Cardiac septum (tissue), 1 donor: ENCODE measurements around the gene NUDCD2. TPM values are rescaled to one million over a fixed set of nuclear protein-coding genes. Genes with fewer than 3 reads are reported as not detected.

Source experiments
- DNase-seq: peaks from one replicate; pipeline ENCODE4 v3.0.0-alpha.2; 2020; ENCODE audit warnings: low spot score
- intact Hi-C: fragments of 100-400 bp; cut with DNase I; formaldehyde crosslinking; loops from one replicate; pipeline ENCODE4 v1.14.0; 2022
- long read RNA-seq: library from polyadenylated mRNA; unstranded; transcript quantifications from one replicate; pipeline ENCODE4 v2.0.0, GENCODE V29; 2021
- total RNA-seq: library from RNA; stranded (reverse); fragmentation: NEBNext Ultra II Directional; extraction: Animal tissue kit (Norgen Biotek cat#: 25700); gene quantifications from one replicate; pipeline ENCODE4 v1.2.1, GENCODE V29; 2021
- donor health status: DM: no; HTN: no; CAD: no.

NUDCD2 gene, protein sequence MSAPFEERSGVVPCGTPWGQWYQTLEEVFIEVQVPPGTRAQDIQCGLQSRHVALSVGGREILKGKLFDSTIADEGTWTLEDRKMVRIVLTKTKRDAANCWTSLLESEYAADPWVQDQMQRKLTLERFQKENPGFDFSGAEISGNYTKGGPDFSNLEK
- total RNA-seq: 16.2 TPM
- long read RNA-seq, full-length matches to known transcripts: 25 of 34 reads
- long read RNA-seq, partial matches to known transcripts: 0 of 34 reads
- long read RNA-seq, other reads (novel, unspliced or antisense): 9 of 34 reads

DNA sequence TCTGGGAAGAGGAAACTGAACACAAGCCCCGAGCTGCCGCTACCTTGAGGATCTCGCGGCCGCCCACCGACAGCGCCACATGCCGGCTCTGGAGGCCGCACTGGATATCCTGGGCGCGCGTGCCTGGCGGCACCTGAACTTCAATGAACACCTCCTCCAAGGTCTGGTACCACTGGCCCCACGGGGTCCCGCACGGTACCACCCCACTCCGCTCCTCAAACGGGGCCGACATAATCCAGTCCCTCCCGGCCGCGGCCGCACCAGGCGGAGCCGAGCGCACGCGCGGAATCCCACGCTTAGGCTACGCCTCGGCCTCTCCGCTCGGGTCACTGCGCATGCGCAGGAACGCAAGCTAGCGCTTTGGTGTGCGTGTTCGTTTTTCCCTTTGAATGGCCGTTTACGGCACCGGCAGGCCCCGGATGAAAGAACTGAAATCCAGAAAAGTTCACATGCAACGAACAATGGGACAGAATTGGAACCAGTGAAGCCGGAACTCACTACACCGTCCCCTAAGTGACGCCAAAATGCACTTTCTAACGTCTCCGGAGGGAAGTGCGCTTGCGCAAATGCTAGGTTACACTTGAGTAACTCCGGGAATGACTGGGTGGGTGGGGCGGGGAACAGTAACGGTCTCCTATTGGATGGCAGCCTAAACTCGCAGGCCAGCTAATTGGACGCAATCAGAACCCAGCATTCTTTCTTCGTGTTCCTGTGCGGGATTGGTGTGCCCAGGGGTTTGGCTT lies at the start of gene NUDCD2:
Gene NUDCD2 (minus strand): TSS at position 284 of the 743 bp plus-strand sequence. CDS start 52 bp downstream, at position 232.
- intact Hi-C loops: loop anchor here (2.0 kb wide), 1 partner anchor 45 kb away; the partner anchor contains the start of gene MAT2B
- peak; percentile 96 for DNase-seq

- no peak for DNase-seq
- intact Hi-C loops: no loop called here
Observed at GRCh38 chr5:163509291-163509951, 49.5 kb upstream of the NUDCD2 start.

GRCh38 chr5:163508753-163509152 lies 48.9 kb upstream of the NUDCD2 start:
- intact Hi-C loops: no loop called here
- no peak for DNase-seq

GRCh38 chr5:163506726-163507125 lies 46.8 kb upstream of the NUDCD2 start:
- intact Hi-C loops: no loop called here
- DNase-seq: no peak

GRCh38 chr5:163506095-163506457 lies 46.2 kb upstream of the NUDCD2 start:
- no peak for DNase-seq
- intact Hi-C loops: no loop called here

DNA sequence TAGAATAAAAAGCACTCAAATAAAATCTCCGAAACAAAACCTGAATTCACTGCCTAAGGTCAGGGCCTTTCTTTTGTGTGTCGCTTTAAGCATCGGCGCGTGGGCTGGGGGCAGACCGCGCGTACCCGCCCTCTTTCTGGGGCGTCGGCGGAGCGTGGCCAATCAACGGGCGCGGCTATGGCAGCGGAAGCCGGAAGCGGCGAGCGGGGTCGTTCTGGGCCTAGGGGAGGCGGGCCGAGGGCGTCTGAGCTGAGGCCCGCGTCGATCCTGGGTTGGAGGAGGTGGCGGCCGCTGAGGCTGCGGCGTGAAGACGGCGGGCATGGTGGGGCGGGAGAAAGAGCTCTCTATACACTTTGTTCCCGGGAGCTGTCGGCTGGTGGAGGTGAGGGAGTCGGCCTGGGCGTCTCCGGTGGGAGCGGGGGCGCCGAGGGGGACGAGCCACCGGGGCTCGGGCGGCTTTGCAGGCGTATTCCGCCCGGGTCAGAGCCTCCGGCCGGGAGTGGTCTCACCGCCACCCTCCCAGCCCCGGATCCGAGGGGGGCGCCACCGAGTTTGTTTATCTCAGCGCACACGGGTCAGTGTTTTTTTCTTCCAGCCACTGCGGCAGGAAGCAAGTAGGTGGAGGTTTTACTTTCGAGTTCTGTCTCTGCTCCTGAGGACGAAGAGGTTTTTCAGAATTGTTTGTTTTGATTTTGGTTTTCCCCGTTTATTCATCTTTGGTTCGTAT lies 45.6 kb upstream of the NUDCD2 start, which contains the start of gene MAT2B:
Gene MAT2B (plus strand): TSS at position 252 of the 727 bp plus-strand sequence. CDS start 68 bp downstream, at position 320.
- intact Hi-C loops: loop anchor here (2.0 kb wide), 1 partner anchor 45 kb away; the partner anchor contains the start of genes HMMR and NUDCD2
- peak; percentile 99 for DNase-seq

GRCh38 chr5:163505049-163505367 lies 45.1 kb upstream of the NUDCD2 start:
- intact Hi-C loops: loop anchor here (2.0 kb wide), 1 partner anchor 44 kb away; the partner anchor contains the start of genes HMMR and NUDCD2

DNA sequence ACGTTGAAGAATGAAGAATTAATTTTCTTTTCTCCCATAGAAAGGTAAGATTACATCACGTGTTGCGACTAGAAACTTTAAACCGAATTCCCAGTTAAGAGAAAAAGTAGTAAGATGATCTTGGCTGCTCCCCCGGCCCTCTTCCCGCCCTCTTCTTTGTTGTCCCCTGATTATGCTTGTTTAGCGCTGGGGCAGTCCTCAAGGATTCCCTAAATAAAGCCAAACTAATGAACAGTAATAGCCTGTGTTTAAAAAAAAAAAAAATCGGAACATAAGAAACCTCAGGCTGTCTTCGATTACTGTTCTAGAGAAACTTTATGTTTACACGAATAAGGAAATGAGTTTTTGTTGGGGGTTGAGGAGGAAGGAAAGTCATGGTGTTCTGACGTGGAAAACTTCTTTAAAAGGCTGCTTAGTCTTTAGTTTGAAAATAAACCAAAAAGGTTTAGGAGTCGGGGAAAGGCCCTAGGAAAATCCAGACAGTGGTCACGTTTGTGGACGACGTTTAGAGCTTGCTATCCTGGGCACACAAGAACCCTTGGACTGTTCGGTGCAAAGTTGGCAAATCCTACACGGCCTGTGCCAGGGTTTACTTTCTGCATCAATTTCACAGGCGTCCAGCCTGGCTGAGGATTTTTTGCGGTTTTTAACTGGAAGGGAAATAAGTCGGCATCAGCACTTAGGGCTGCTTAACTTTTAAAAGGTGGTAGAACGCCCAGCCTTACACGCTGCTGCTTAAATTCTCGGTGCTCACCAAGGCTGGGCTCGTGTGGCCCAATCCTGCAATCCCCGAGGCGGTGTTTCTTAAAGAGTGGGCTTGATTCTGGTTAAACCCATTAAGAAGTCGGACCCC lies 44.4 kb upstream of the NUDCD2 start:
- DNase-seq: no peak
- intact Hi-C loops: loop anchor here (2.0 kb wide), 1 partner anchor 44 kb away; the partner anchor contains the start of genes HMMR and NUDCD2

More at GRCh38 chr5:163505049-163505367, 45.1 kb upstream of the NUDCD2 start:
- no peak for DNase-seq

DNA sequence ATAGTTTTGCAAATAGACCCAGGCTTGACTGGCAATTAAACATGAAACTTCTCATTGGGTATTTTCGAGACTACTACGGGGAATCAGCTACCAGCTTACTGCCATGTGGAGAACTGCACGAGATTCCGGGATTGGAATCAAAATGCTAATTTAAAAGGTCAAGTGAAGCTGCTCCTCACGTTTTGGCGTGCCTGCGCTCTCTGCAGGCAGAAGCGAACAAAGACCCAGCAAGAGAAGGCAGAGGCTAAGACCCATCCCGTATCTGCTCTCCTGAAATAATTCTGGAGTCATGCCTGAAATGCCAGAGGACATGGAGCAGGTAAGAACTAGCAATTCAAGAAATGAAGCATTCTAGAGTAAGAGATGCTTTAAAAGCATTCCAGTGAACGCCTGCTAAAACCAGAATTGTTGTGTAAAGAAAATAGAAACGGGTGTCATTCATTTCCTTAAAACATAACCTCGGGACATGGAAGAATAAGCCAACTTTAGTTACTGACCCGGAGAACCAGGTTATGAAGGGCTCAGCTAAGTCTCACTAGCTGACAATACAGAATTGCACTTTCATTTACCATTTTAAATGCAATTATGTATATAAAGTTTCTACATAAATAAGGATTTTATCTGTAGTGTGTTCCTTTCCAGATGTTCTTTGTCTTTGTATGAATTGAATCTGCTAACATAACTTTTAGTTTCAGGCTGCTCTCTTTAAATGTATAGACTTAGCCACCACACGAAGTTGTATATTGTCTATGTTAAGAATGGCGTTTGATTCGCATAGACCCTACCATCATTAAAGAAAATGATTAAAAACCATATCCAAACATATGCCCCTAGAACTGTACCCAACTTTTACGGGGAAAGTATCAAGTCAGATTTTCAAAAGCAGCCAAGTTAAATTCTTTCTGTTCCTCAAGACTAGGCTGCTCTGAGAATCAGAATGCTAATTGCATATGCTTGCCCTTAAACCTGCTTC lies 43.5 kb upstream of the NUDCD2 start:
- intact Hi-C loops: loop anchor here (2.0 kb wide), 1 partner anchor 43 kb away; the partner anchor contains the start of genes HMMR and NUDCD2
- DNase-seq: no peak

- intact Hi-C loops: no loop called here
- no peak for DNase-seq
Observed at GRCh38 chr5:163502521-163502920, 42.6 kb upstream of the NUDCD2 start.

DNA sequence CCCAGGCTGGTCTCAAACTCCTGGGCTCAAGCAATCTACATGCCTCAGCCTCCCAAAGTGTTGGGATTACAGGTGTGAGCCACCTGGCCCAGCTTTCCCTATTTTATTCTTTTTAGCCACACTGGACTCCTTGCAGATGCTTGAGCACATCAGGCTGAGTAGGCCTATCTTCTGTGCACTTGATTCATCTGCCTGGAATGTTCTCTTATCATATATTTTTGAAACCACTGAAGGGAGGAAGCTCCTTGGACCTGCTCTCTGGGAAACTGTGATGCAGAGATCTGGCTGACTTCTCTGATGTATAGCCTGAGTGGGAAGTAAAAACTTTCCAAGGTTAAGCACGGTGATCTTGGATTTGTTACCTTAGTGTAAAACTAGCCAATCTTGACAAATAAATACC lies 39.0 kb upstream of the NUDCD2 start:
- intact Hi-C loops: no loop called here
- DNase-seq: no peak

DNA sequence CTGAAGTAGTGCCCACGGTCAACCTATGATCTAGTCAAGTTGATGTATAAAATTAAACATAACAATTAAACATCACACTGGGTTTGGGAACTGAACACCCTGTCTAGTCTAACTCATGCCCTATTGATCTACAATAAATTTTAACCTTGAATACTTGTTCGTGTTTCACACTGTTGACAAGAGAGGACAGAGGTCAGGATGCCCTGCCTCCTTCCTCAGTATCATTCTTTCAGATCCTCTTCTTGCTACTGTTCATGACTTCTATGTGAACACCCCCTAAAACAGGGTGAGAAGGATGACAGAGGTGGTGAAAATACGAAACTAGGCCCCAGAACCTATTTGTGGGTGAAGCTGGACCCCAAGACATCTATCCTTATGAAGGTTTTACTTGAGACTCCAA lies 37.4 kb upstream of the NUDCD2 start:
- intact Hi-C loops: no loop called here
- no peak for DNase-seq

DNA sequence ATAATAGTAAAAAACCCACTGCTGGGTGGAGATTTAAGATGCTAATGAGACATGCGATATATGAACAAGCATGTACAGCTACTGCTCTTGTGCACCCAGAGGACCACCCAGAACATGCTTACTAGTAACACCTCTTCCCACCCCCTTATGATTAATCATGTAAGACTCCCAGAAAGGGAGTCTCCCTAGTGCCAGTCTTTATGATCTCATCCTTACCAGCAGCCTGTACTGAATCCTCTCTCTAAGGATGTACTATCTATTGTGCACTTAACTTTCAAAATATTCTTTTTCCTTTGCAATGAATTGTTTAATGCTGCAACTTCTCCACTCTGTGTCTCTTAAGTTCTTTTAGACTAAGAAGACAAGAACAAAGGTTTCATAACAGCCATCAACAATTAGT lies 36.4 kb upstream of the NUDCD2 start:
- intact Hi-C loops: no loop called here

DNA sequence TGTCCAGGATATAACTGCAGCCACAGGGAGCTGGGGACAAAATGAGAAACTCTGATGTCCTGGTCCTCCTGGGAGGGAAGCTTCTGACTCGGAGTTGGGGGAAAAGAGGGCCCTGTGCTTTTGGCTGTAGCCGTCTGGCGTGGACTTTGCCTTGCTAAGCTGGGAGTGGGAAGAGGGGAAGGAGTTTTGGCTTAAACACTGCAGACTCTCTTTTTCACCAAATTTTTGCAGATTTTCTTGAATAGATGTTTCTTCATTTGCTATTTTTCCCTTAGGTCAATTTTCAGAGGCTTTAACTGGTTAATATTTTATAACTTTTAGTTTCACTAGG lies 29.8 kb upstream of the NUDCD2 start:
- DNase-seq: no peak
- intact Hi-C loops: no loop called here

More for the DNA sequence above, 36.4 kb upstream of the NUDCD2 start:
- DNase-seq: no peak

- no peak for DNase-seq
- intact Hi-C loops: no loop called here
Observed at GRCh38 chr5:163489055-163489744, 29.3 kb upstream of the NUDCD2 start.

- intact Hi-C loops: no loop called here
- DNase-seq: no peak
Observed at GRCh38 chr5:163478982-163479271, 19.0 kb upstream of the NUDCD2 start.
